ENCODE data around the gene ZNF544. TPM values are rescaled to one million over a fixed set of nuclear protein-coding genes. Genes with fewer than 3 reads are reported as not detected.

Gene ZNF544
- total and polyA plus RNA-seq, 12 donors = 19.2 to 35.0 (median 23.0) TPM

GRCh38 chr19:58304255-58304654, 75.5 kb downstream of the ZNF544 start:
- H3K4me3 ChIP-seq = peak overlapping the region in 4 of 10 donors; percentile 63 to 80 (median 72)
- H3K9me3 ChIP-seq = peaks cover 0 to 16% (median 0%) of the 10 kb centered on the region in 11 donors
- no peak for DNase-seq
- peaks cover 0 to 57% (median 24%) of the 10 kb centered on the region in 9 donors for H3K36me3 ChIP-seq
- H3K27ac ChIP-seq = peak overlapping the region in 6 of 10 donors; percentile 42 to 95 (median 91)
- 81 to 84% methylated on average over 7 of the region's 7 CpGs for WGBS, 2 donors
- peaks cover 3 to 24% (median 16%) of the 10 kb centered on the region in 9 donors for H3K4me1 ChIP-seq
- H3K27me3 ChIP-seq = no peaks in the 10 kb centered on the region
- intact Hi-C loops (cut with DNase I) = loop anchor here in 4 of 10 donors (2.0 to 10.0 kb wide), 5 partner anchors 59 to 582 kb away; partner anchors contain the start of genes ZNF274 (in 1 of the 4), ZNF497 (in 1 of the 4) and ZNF544 (in 1 of the 4)
- no peak for ATAC-seq
- no peak for TF ChIP-seq CTCF (IDR thresholded peaks at IDR 0.05)

GRCh38 chr19:58304748-58305064, 76.0 kb downstream of the ZNF544 start:
- DNase-seq = no peak
- TF ChIP-seq CTCF (IDR thresholded peaks at IDR 0.05) = no peak
- Histone ChIP-seq H3K27me3 (no peaks in the 10 kb centered on the region), H3K4me1 (peaks cover 3 to 24% (median 16%) of the 10 kb centered on the region in 9 donors), H3K4me3 (peak overlapping the region in 9 of 10 donors; percentile 63 to 97 (median 76)), H3K27ac (peak overlapping the region; percentile 42 to 96 (median 91)), H3K36me3 (peaks cover 0 to 58% (median 24%) of the 10 kb centered on the region in 9 donors), H3K9me3 (peaks cover 0 to 13% (median 0%) of the 10 kb centered on the region in 11 donors)
- ATAC-seq = peak in 6 of 8 donors; percentile 1 to 16 (median 6)
- 10 to 28% methylated on average over 7 of the region's 7 CpGs for WGBS, 2 donors
- intact Hi-C loops (cut with DNase I) = loop anchor here in 4 of 10 donors (1.0 to 10.0 kb wide), 6 partner anchors 58 to 582 kb away; partner anchors contain the start of genes ZNF274 (in 2 of the 4), ZNF497 (in 1 of the 4) and ZNF544 (in 1 of the 4)

- peaks cover 0 to 15% (median 0%) of the 10 kb centered on the region in 11 donors for H3K9me3 ChIP-seq
- ATAC-seq (peak; percentile 99 to 100 (median 100)), DNase-seq (peak; percentile 94 to 95)
- H3K36me3 ChIP-seq = peaks cover 0 to 55% (median 22%) of the 10 kb centered on the region in 9 donors
- peaks cover 3 to 24% (median 18%) of the 10 kb centered on the region in 9 donors for H3K4me1 ChIP-seq
- intact Hi-C loops (cut with DNase I) = loop anchor here in 3 of 10 donors (1.0 to 10.0 kb wide), 5 partner anchors 58 to 122 kb away; partner anchors contain the start of genes ZNF274 (in 2 of the 3), ZNF497 (in 1 of the 3) and ZNF544 (in 1 of the 3)
- H3K27me3 ChIP-seq = no peaks in the 10 kb centered on the region
- TF ChIP-seq CTCF (IDR thresholded peaks at IDR 0.05) = peak in 6 of 9 donors; percentile 12 to 27 (median 17)
- peak within 1 kb of the TSS; percentile 50 to 97 (median 76) for H3K4me3 ChIP-seq
- H3K27ac ChIP-seq = peak within 1 kb of the TSS; percentile 60 to 96 (median 91)
- 1% methylated on average over 55 of the region's 55 CpGs for WGBS, 2 donors
These were observed 76.6 kb downstream of the ZNF544 start, which contains the start of gene ERVK3-1 for GRCh38 chr19:58305065-58305931. TSS of gene ERVK3-1 (plus strand) at chr19:58305377. CDS start at chr19:58312169, 6,792 bp downstream.

GRCh38 chr19:58305932-58306323, 77.2 kb downstream of the ZNF544 start:
- peaks cover 3 to 28% (median 20%) of the 10 kb centered on the region in 9 donors for H3K4me1 ChIP-seq
- DNase-seq = no peak
- H3K4me3 ChIP-seq = peak overlapping the region; percentile 50 to 97 (median 76)
- intact Hi-C loops (cut with DNase I) = loop anchor here in 3 of 10 donors (1.0 to 10.0 kb wide), 5 partner anchors 57 to 123 kb away; partner anchors contain the start of genes ZNF274 (in 2 of the 3), ZNF497 (in 1 of the 3) and ZNF544 (in 1 of the 3)
- no peak for ATAC-seq
- H3K27ac ChIP-seq = peak overlapping the region in 9 of 10 donors; percentile 79 to 96 (median 91)
- no peak for TF ChIP-seq CTCF (IDR thresholded peaks at IDR 0.05)
- no peaks in the 10 kb centered on the region for H3K27me3 ChIP-seq
- peaks cover 0 to 48% (median 15%) of the 10 kb centered on the region in 9 donors for H3K36me3 ChIP-seq
- peaks cover 0 to 14% (median 0%) of the 10 kb centered on the region in 11 donors for H3K9me3 ChIP-seq
- 68 to 74% methylated on average over 12 of the region's 12 CpGs for WGBS, 2 donors

Measured in heart right ventricle (tissue), 16 donors.